Astrocyte (in vitro differentiated cells and primary cell): ENCODE data around the gene MYH15. TPM values are rescaled to one million over a fixed set of nuclear protein-coding genes. Genes with fewer than 3 reads are reported as not detected.

Source experiments
- DNase-seq: peaks from one replicate; pipeline ENCODE4 v3.0.0-alpha.2; 2010; ENCODE audit warnings: low read depth
- FAIRE-seq: peaks from 2 replicates; lab custom pipeline; 2011; peaks lifted over from hg19 to GRCh38; lab: Jason Lieb, UNC
- H2AFZ ChIP-seq: 2 replicates; pipeline ENCODE4 v1.6.0; 2012; ENCODE audit warnings: low read depth, low read length, inconsistent platforms
- H3K27ac ChIP-seq: 2 replicates; pipeline ENCODE4 v1.5.1; 2011; ENCODE audit warnings: low read depth, low read length, inconsistent platforms
- H3K27me3 ChIP-seq: 2 replicates; pipeline ENCODE4 v1.6.0; 2011; ENCODE audit warnings: low read length, inconsistent platforms; ENCODE audit not compliant: insufficient read depth
- H3K36me3 ChIP-seq: 2 replicates; pipeline ENCODE4 v1.5.1; 2011; ENCODE audit warnings: low read length, inconsistent platforms; ENCODE audit not compliant: insufficient read depth
- H3K4me1 ChIP-seq: 2 replicates; pipeline ENCODE4 v1.5.1; 2011; ENCODE audit warnings: low read length, inconsistent platforms; ENCODE audit not compliant: insufficient read depth
- H3K4me2 ChIP-seq: 2 replicates; pipeline ENCODE4 v1.6.0; 2012; ENCODE audit warnings: low read length, inconsistent platforms
- H3K4me3 ChIP-seq: 2 replicates; pipeline ENCODE4 v1.5.1; 2011; ENCODE audit warnings: low read depth, mild to moderate bottlenecking, low read length, inconsistent platforms; ENCODE audit not compliant: insufficient read depth
- H3K79me2 ChIP-seq: 2 replicates; pipeline ENCODE4 v1.6.0; 2012; ENCODE audit warnings: mild to moderate bottlenecking, low read length, inconsistent platforms; ENCODE audit not compliant: insufficient read depth
- H3K9ac ChIP-seq: 2 replicates; pipeline ENCODE4 v1.6.0; 2012; ENCODE audit warnings: mild to moderate bottlenecking, low read length, inconsistent platforms
- H3K9me3 ChIP-seq: 2 replicates; pipeline ENCODE4 v1.5.1; 2012; ENCODE audit warnings: low read depth, mild to moderate bottlenecking, low read length, inconsistent platforms; ENCODE audit not compliant: insufficient read depth
- H4K20me1 ChIP-seq: 2 replicates; pipeline ENCODE4 v1.6.0; 2012; ENCODE audit warnings: low read length, inconsistent platforms; ENCODE audit not compliant: insufficient read depth
- H3K27ac Mint-ChIP-seq: one replicate; pipeline ENCODE4 v1.8.0; 2021; ENCODE audit warnings: mild to moderate bottlenecking, mixed read lengths; ENCODE audit not compliant: unreplicated experiment
- H3K27me3 Mint-ChIP-seq: one replicate; pipeline ENCODE4 v1.8.0; 2021; ENCODE audit warnings: low read depth, mixed read lengths; ENCODE audit not compliant: unreplicated experiment
- H3K36me3 Mint-ChIP-seq: one replicate; pipeline ENCODE4 v1.8.0; 2021; ENCODE audit warnings: low read depth, mixed read lengths; ENCODE audit not compliant: unreplicated experiment
- H3K4me1 Mint-ChIP-seq: one replicate; pipeline ENCODE4 v1.8.0; 2021; ENCODE audit warnings: low read depth, mixed read lengths; ENCODE audit not compliant: unreplicated experiment
- H3K4me3 Mint-ChIP-seq: one replicate; pipeline ENCODE4 v1.8.0; 2021; ENCODE audit warnings: mild to moderate bottlenecking, moderate library complexity, mixed read lengths; ENCODE audit not compliant: unreplicated experiment
- H3K9me3 Mint-ChIP-seq: one replicate; pipeline ENCODE4 v1.8.0; 2021; ENCODE audit warnings: mild to moderate bottlenecking, mixed read lengths; ENCODE audit not compliant: unreplicated experiment
- EZH2 ChIP-seq: IDR thresholded peaks from 2 replicates; pipeline ENCODE4 v1.6.1; 2012; ENCODE audit warnings: mild to moderate bottlenecking, low read length, inconsistent platforms; ENCODE audit not compliant: insufficient read depth
- total RNA-seq: library from RNA; stranded (reverse); gene quantifications from 2 replicates; pipeline ENCODE4 v1.2.1, GENCODE V29; 2021
- TF ChIP-seq, protein P1 (sequence below): IDR thresholded peaks from 2 replicates; pipeline ENCODE4 v1.5.1; 2011; ENCODE audit warnings: low read depth, mild to moderate bottlenecking, inconsistent platforms, low read length, moderate library complexity; ENCODE audit not compliant: insufficient read depth

Gene MYH15
- total RNA-seq, 1 donor from 2014 or later: 0.59 TPM

DNA sequence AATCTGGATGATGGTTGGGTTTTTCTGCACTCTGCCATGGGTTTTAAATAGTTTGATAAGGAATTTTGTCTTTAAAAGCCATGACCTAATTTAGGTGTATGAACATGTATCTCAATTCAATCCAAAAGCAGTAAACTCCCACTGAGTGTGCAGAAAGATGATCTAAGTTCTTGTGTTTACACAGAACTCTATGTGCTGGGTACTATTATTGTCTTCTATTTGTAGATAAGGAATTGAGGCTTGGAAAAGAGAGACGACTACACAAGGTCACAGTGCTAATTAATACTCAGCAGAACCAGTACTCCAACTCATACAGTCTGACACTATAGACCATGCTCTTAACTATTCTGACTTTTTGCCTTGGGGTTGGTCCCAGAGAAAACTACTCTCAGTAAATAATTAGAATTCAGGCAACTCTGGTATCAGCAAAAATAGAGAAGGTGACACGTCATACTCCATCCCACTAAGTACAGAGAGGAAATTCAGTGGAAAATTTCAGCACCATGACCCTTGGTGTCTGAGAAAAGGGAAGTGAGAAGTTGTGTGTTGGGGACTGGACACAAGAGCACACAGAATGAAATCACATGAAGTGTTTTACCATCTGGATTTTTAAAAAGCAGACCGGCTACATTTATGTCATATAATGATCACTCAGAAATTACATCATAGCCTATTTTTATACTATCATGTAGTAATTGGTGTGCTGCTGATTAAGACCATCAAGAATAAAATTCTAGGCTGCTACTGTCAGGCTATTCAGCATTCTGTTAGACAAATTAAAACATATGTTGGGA is 18.3 kb upstream of the MYH15 start:
- Histone ChIP-seq H3K4me2 (no peak overlapping the region), H2AFZ (no peak overlapping the region), H3K9me3 (no peaks in the 10 kb centered on the region), H4K20me1 (no peaks in the 10 kb centered on the region), H3K79me2 (no peaks in the 10 kb centered on the region), H3K4me1 (no peaks in the 10 kb centered on the region), H3K27me3 (no peaks in the 10 kb centered on the region), H3K27ac (no peak overlapping the region), H3K4me3 (no peak overlapping the region), H3K36me3 (no peaks in the 10 kb centered on the region), H3K9ac (no peak overlapping the region)
- no peak for FAIRE-seq
- DNase-seq: no peak
- peaks cover 4% of the 10 kb centered on the region for H3K4me1 Mint-ChIP-seq
- no peak overlapping the region for H3K4me3 Mint-ChIP-seq
- no peaks in the 10 kb centered on the region for H3K36me3 Mint-ChIP-seq
- H3K9me3 Mint-ChIP-seq: no peaks in the 10 kb centered on the region
- H3K27ac Mint-ChIP-seq: no peak overlapping the region
- H3K27me3 Mint-ChIP-seq: no peaks in the 10 kb centered on the region
- TF ChIP-seq EZH2: no peak
- TF ChIP-seq, protein P1, sequence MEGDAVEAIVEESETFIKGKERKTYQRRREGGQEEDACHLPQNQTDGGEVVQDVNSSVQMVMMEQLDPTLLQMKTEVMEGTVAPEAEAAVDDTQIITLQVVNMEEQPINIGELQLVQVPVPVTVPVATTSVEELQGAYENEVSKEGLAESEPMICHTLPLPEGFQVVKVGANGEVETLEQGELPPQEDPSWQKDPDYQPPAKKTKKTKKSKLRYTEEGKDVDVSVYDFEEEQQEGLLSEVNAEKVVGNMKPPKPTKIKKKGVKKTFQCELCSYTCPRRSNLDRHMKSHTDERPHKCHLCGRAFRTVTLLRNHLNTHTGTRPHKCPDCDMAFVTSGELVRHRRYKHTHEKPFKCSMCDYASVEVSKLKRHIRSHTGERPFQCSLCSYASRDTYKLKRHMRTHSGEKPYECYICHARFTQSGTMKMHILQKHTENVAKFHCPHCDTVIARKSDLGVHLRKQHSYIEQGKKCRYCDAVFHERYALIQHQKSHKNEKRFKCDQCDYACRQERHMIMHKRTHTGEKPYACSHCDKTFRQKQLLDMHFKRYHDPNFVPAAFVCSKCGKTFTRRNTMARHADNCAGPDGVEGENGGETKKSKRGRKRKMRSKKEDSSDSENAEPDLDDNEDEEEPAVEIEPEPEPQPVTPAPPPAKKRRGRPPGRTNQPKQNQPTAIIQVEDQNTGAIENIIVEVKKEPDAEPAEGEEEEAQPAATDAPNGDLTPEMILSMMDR: no peak

DNA sequence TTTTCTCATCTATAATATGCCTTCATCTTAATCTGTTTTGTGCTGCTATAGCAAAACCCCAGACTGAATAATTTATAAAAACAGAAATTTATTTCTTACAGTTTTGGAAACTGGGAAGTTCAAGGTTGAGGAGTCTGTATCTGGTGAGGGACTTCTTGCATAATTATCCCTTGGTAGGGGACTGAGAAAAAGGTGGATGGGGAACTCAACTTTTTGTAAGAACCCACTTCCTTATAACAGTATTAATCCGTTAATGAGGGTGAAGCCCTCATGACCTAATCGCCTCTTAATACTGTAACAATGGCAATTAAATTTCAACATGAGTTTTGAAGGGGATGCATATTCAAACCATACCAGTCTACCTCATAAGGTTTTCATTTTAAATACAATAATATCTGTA is 17.4 kb upstream of the MYH15 start:
- Histone ChIP-seq H3K9me3 (no peaks in the 10 kb centered on the region), H3K4me2 (no peak overlapping the region), H3K27me3 (no peaks in the 10 kb centered on the region), H3K4me1 (no peaks in the 10 kb centered on the region), H3K9ac (no peak overlapping the region), H3K4me3 (no peak overlapping the region), H3K36me3 (no peaks in the 10 kb centered on the region), H2AFZ (no peak overlapping the region), H4K20me1 (no peaks in the 10 kb centered on the region), H3K79me2 (no peaks in the 10 kb centered on the region), H3K27ac (no peak overlapping the region)
- DNase-seq: no peak
- no peaks in the 10 kb centered on the region for H3K9me3 Mint-ChIP-seq
- H3K36me3 Mint-ChIP-seq: no peaks in the 10 kb centered on the region
- H3K4me1 Mint-ChIP-seq: peaks cover 4% of the 10 kb centered on the region
- FAIRE-seq: no peak
- H3K27ac Mint-ChIP-seq: no peak overlapping the region
- H3K27me3 Mint-ChIP-seq: no peaks in the 10 kb centered on the region
- TF ChIP-seq, protein P1: no peak
- TF ChIP-seq EZH2: no peak
- no peak overlapping the region for H3K4me3 Mint-ChIP-seq

DNA sequence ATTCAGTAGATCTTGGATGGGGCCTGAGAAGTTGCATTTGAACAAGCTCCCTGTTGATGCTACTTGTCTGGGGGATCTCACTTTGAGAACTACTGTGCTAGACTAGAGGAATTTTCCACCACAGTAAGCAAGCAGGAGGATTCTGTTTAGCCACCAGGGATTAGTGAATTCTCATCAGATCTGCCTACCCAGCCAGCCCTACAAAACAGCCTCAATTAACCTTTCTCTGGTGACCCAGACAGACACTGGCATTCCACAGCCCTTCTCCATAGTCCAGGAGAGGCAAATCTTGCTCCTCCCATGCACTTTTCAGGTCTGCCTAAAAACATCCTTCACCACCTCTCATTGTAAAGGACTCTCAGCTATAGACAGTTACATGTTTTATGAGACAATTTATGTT is 16.7 kb upstream of the MYH15 start:
- H3K36me3 ChIP-seq: no peaks in the 10 kb centered on the region
- no peaks in the 10 kb centered on the region for H4K20me1 ChIP-seq
- H3K27ac ChIP-seq: no peak overlapping the region
- DNase-seq (no peak), FAIRE-seq (no peak)
- Mint-ChIP-seq H3K9me3 (no peaks in the 10 kb centered on the region), H3K36me3 (no peaks in the 10 kb centered on the region), H3K27me3 (no peaks in the 10 kb centered on the region), H3K4me3 (no peak overlapping the region), H3K27ac (no peak overlapping the region), H3K4me1 (peaks cover 4% of the 10 kb centered on the region)
- no peaks in the 10 kb centered on the region for H3K4me1 ChIP-seq
- H3K79me2 ChIP-seq: no peaks in the 10 kb centered on the region
- no peaks in the 10 kb centered on the region for H3K27me3 ChIP-seq
- H3K4me2 ChIP-seq: no peak overlapping the region
- no peak overlapping the region for H3K4me3 ChIP-seq
- TF ChIP-seq, protein P1: no peak
- no peak for TF ChIP-seq EZH2
- no peaks in the 10 kb centered on the region for H3K9me3 ChIP-seq
- H2AFZ ChIP-seq: no peak overlapping the region
- no peak overlapping the region for H3K9ac ChIP-seq
